Testis (tissue), 3 donors: ENCODE measurements around the gene RBKS. TPM values are rescaled to one million over a fixed set of nuclear protein-coding genes. Genes with fewer than 3 reads are reported as not detected.

ENCODE experiments used
- DNase-seq: peaks from one replicate; pipeline ENCODE4 v3.0.0-alpha.2; 2019
- H3K27ac ChIP-seq, 2 donors: fragments of 200-600 bp; sonication (generic); one replicate each; pipeline ENCODE4 v1.5.1; 2019
- H3K27me3 ChIP-seq: fragments of 200-600 bp; sonication (generic); one replicate; pipeline ENCODE4 v1.5.1; 2019
- H3K36me3 ChIP-seq: fragments of 200-600 bp; sonication (generic); one replicate; pipeline ENCODE4 v1.5.1; 2017; ENCODE audit warnings: low read depth; ENCODE audit errors: missing control alignments
- H3K4me1 ChIP-seq: fragments of 200-600 bp; sonication (generic); one replicate; pipeline ENCODE4 v1.5.1; 2019
- H3K4me3 ChIP-seq, 2 donors: fragments of 200-600 bp; sonication (generic); one replicate each; pipeline ENCODE4 v1.5.1; 2017 to 2019
- H3K9me3 ChIP-seq: fragments of 200-600 bp; sonication (generic); one replicate; pipeline ENCODE4 v1.5.1; 2017
- POLR2A ChIP-seq: fragments of 450-650 bp; IDR thresholded peaks from one replicate; pipeline ENCODE4 v1.6.1; 2017; ENCODE audit warnings: antibody characterized with exemption, mild to moderate bottlenecking, moderate library complexity
- WGBS, 2 donors: methylation state at CpG; one replicate each; pipeline ENCODE4 v1.1.5; 2018; 5-methylcytosine and 5-hydroxymethylcytosine counted together
- intact Hi-C: fragments of 100-400 bp; cut with DNase I; formaldehyde crosslinking; loops from one replicate; pipeline ENCODE4 v1.15.1; 2023; ENCODE audit warnings: low total_unique reads
- polyA plus RNA-seq: library from polyadenylated mRNA; stranded (reverse); fragments of 350-450 nt; fragmentation: Illumina TruSeq; extraction: RNeasy Lipid Tissue Mini Kit (QIAGEN cat#74804); gene quantifications from one replicate; pipeline ENCODE4 v1.2.3, GENCODE V29; 2014; ENCODE audit warnings: low read depth, low replicate concordance; ENCODE audit not compliant: insufficient read depth
- total RNA-seq, 2 donors: library from RNA; depleted of rRNA; stranded (reverse); fragments of >200 nt; gene quantifications; one replicate each; pipeline ENCODE4 v1.2.3, GENCODE V29; 2016
- TF ChIP-seq, protein P1 (sequence below), 3 experiments: fragments of 450-650 bp in 2 of 3; fragments of 200-600 bp in 1 of 3; sonication (generic) in 1 of 3; IDR thresholded peaks; one replicate each; pipeline ENCODE4 v1.5.1; 2016 to 2019; ENCODE audit warnings: antibody characterized with exemption in 3 of 3, mild to moderate bottlenecking in 2 of 3, moderate library complexity in 1 of 3

RBKS gene
- total and polyA plus RNA-seq, 3 donors from 2014 or later, result 6.1 to 18.4 (median 6.3) TPM

DNA sequence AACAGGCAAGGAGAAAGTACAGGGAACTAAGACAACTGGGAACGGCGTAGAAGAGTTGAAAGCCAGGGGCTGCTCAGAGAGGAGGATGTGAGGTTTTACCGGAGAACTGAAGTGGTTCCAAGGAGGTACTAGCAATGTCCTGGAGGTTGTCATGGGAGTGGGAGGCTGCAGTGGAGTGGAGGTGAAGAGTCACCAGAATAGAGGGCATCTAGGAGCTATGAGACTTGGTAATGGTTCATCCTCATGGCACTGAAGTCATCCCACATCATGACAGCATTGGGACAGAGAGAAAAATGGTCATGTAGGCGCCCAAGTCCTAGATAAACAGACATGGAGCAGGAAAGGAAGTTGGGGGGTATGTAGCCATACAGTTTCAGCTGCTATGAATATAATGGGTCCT is 92.3 kb downstream of the RBKS start:
- Histone ChIP-seq H3K27ac (no peak overlapping the region), H3K27me3 (no peaks in the 10 kb centered on the region), H3K9me3 (no peaks in the 10 kb centered on the region), H3K4me1 (no peaks in the 10 kb centered on the region), H3K36me3 (no peaks in the 10 kb centered on the region), H3K4me3 (no peak overlapping the region)
- 92 to 95% methylated on average over 4 of the region's 4 CpGs for WGBS, 2 donors
- no peak for DNase-seq
- intact Hi-C loops, result no loop called here
- TF ChIP-seq, protein P1, sequence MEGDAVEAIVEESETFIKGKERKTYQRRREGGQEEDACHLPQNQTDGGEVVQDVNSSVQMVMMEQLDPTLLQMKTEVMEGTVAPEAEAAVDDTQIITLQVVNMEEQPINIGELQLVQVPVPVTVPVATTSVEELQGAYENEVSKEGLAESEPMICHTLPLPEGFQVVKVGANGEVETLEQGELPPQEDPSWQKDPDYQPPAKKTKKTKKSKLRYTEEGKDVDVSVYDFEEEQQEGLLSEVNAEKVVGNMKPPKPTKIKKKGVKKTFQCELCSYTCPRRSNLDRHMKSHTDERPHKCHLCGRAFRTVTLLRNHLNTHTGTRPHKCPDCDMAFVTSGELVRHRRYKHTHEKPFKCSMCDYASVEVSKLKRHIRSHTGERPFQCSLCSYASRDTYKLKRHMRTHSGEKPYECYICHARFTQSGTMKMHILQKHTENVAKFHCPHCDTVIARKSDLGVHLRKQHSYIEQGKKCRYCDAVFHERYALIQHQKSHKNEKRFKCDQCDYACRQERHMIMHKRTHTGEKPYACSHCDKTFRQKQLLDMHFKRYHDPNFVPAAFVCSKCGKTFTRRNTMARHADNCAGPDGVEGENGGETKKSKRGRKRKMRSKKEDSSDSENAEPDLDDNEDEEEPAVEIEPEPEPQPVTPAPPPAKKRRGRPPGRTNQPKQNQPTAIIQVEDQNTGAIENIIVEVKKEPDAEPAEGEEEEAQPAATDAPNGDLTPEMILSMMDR (IDR thresholded peaks at IDR 0.05), result no peak
- no peak for TF ChIP-seq POLR2A

DNA sequence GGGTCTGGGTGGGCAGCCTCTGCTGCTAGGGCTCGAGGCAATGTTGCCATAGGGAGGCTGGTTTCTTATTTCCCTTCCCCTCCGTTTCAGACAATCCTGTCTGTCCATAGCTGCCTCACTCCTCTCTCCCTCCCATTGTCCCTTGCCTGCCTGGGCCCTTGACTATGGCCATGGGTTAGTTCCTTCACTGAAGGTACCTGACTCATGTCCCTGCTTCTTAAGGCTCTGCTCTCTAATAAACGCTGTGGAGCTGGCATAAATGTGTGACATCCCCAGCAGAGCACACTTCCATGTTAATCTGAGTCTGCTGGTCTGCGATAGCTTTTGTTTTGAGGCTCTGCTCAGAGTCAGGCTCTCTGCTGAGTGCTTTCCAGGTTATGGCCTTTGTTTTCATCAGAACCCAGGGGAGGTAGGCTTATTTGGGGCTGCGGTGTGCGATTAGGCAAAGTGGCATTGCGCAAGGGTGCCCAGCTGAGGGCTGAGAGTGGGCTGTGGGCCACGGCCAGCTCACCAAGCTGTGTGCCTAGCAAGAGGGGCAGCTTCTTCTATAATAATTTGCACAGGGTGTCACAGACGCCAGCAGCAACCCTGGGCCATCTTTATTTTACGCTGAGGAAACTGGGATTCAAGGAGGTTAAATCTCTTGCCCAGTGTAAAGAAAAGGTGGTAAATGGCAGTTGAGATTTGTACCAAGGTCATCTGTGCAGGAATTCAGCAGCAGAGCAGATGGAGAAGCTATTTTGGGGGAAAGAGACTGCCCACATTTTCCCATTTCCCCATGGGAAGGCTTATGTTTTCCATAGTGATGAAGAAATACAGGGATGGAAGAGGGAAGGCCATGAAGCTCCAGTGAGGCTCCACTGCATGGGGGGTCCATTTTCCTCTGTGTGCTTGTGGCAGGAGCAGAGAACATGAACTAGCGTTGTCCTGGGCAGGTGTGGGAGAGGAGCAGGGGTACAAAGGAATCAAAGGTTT is 93.1 kb downstream of the RBKS start:
- WGBS, 2 donors, result 86 to 93% methylated on average over 11 of the region's 11 CpGs
- TF ChIP-seq, protein P1 (IDR thresholded peaks at IDR 0.05), result no peak
- no peak for TF ChIP-seq POLR2A
- no peaks in the 10 kb centered on the region for H3K27me3 ChIP-seq
- H3K36me3 ChIP-seq, result no peaks in the 10 kb centered on the region
- no peak overlapping the region for H3K4me3 ChIP-seq
- H3K27ac ChIP-seq, result no peak overlapping the region
- intact Hi-C loops, result no loop called here
- H3K4me1 ChIP-seq, result no peaks in the 10 kb centered on the region
- DNase-seq, result no peak
- no peaks in the 10 kb centered on the region for H3K9me3 ChIP-seq

DNA sequence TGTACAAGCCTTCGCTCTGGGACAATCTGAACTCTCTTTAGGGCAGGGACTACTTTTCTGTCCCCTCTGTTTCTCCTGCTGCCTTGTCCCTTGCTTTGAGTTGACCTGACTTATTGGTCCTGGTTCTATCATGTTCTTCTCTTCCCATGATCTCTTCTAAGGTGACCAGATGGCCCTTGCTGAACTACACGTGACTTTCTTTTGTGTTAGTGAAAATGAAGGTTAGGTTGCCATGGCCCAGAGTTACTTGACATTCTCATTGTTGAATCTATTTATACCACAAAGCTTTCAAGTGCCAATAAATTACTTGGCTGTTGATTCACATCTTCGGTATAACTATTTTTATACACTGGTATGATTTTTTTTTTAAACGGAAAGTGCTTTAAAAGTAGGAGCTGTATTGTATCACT is 94.3 kb downstream of the RBKS start:
- no peak for DNase-seq
- peak overlapping the region in 1 of 2 donors; percentile 23 for H3K27ac ChIP-seq
- no peaks in the 10 kb centered on the region for H3K4me1 ChIP-seq
- no peaks in the 10 kb centered on the region for H3K27me3 ChIP-seq
- intact Hi-C loops, result no loop called here
- no peaks in the 10 kb centered on the region for H3K9me3 ChIP-seq
- no peaks in the 10 kb centered on the region for H3K36me3 ChIP-seq
- no peak for TF ChIP-seq POLR2A
- TF ChIP-seq, protein P1 (IDR thresholded peaks at IDR 0.05), result no peak
- 66 to 73% methylated on average over 4 of the region's 4 CpGs for WGBS, 2 donors
- no peak overlapping the region for H3K4me3 ChIP-seq

DNA sequence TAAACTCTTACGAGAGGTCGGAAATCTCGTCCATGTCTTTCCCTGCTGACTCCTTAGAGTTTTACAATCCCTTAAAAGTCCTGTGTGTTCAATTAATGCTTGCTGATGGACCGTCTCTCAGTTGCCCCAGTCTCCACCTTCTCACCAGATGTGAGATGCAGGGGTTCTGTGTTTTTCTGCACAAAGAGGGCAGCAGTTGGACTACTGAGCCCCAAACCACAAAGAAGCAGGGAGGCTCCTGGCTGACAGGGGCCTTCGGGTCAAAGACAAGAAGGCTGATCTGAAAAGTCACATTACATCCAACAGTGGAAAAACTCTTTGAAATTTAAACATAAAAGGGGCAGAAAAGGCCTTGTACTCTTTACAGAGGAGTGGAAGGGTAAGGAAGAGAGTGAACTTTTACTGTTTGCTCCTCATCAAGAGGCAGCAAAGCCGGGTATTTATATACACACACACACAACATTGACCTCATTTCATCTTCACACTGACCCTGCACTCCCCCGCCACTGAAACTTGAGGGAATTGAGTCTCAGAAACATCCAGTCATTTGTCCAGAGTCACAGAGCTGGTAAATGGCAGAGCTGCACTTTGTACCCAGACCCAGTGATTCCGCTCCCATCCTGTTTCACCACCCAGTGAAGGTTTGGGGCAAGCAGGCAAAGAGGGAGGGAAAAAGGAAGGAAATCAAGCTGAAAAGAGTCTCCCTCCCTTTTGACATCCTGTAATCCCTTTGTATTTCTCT is 94.9 kb downstream of the RBKS start:
- TF ChIP-seq POLR2A, result no peak
- TF ChIP-seq, protein P1 (IDR thresholded peaks at IDR 0.05), result no peak
- no peaks in the 10 kb centered on the region for H3K9me3 ChIP-seq
- peak overlapping the region in 1 of 2 donors; percentile 23 for H3K27ac ChIP-seq
- intact Hi-C loops, result no loop called here
- DNase-seq, result no peak
- no peaks in the 10 kb centered on the region for H3K27me3 ChIP-seq
- no peaks in the 10 kb centered on the region for H3K36me3 ChIP-seq
- no peak overlapping the region for H3K4me3 ChIP-seq
- WGBS, 2 donors, result 81 to 90% methylated on average over 8 of the region's 8 CpGs
- H3K4me1 ChIP-seq, result no peaks in the 10 kb centered on the region
